Breast epithelium (tissue), 3 donors: Measurements from ENCODE around the gene LAMA4.

Source experiments
- CTCF ChIP-seq, 3 donors: fragments of 450-650 bp; IDR thresholded peaks; one replicate each; pipeline ENCODE4 v1.5.1; 2016 to 2017; ENCODE audit warnings: antibody characterized with exemption in 3 of 3, mild to moderate bottlenecking in 3 of 3, moderate library complexity in 3 of 3
- POLR2A ChIP-seq: fragments of 450-650 bp; IDR thresholded peaks from one replicate; pipeline ENCODE4 v1.6.1; 2016; ENCODE audit warnings: antibody characterized with exemption, mild to moderate bottlenecking, moderate library complexity

GRCh38 chr6:112155886-112156285, 98.5 kb downstream of the LAMA4 start:
- TF ChIP-seq POLR2A (no peak), CTCF (IDR thresholded peaks at IDR 0.05) (no peak)
